ENCODE data around the gene DCUN1D3.
"Not testable (repeated sequence)": the region's sequence is repeated elsewhere in the genome, so short reads cannot be mapped to it uniquely, and the experiment has no call there.

The DCUN1D3 gene, protein sequence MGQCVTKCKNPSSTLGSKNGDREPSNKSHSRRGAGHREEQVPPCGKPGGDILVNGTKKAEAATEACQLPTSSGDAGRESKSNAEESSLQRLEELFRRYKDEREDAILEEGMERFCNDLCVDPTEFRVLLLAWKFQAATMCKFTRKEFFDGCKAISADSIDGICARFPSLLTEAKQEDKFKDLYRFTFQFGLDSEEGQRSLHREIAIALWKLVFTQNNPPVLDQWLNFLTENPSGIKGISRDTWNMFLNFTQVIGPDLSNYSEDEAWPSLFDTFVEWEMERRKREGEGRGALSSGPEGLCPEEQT

DNA sequence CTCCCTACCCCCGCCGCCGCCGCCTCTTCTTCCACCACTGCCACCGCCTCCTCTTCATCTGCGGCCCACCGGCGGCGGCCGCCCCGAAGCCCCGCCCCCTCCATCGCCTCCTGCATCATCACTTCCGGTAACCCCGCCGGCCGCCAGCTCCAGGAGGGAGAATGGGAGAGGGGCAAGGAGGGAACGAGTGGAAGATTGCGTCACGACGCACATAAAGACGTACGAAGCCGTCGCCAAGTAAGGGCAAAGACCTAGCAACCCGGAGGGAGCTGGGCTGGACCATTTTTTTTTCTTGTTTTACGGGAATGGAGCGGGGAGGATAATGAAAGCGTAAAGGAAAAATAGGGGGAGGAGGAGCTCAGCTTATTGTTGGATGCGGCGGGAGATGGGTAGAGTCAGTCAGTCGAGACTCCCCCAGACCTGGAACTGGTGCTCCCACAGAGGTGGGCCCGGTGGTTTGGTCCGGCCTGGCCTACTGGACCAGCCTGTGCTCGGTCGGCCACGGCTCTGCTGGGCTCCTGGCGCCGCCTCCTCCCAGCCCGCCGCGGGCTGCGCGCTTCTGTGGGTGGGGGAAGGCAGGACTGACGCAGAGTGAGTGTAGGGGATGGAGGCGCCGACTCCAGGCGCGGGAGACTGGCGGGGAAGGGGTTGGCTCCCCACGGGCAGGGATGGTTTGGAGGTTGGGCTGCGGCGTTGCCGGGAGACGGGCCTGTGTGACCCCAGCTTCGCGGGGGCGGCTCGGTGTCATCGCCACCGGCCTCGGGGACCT is at the start of gene DCUN1D3, which contains the start of gene LYRM1:
Gene DCUN1D3, minus strand, starts transcription at position 60 of the 769 bp plus-strand sequence. CDS start 37,820 bp downstream, outside the sequence.
Gene LYRM1, plus strand, starts transcription at position 473 of the 769 bp plus-strand sequence. CDS start 14,785 bp downstream, outside the sequence.
- peak; percentile 94 for DNase-seq

DNA sequence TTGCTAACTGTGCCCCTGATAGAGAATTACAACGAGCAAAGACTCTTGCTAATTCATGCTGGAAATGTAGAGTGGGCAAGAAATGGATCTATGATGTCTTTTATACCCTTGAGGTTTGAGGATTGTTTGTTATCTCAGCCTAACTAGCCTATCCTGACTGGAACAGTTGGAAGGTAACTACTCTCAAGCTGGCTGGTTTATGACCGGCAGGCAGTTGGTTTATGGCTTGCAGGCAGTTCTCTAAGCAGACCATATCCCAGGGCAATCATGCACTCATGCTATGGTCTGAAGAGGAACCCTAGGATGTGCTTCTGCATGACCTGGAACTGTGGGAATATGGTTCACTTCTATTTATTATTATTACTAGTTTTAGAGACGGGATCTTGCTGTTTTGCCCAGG is 49.5 kb upstream of the DCUN1D3 start:
- DNase-seq: no peak

DNA sequence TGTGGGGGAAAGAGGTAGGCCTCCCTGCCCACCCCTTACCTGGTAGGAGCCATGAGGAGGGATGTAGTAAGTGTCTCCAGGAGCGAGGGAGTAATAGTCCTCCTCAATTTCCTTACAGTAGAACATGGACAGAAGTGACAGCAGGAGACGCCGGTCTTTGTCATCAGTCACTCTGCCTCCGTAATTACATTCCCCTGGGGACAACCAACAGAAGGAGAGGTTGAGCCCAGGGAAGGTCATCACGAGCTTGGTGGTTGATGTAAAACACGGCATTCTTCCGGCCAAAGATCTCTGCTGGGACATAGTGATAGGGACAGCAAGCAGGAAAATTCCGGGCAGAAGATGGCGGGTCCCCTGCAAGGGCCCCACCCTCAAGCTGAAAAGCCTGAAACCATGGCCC is 48.3 kb upstream of the DCUN1D3 start:
- no peak for DNase-seq

DNA sequence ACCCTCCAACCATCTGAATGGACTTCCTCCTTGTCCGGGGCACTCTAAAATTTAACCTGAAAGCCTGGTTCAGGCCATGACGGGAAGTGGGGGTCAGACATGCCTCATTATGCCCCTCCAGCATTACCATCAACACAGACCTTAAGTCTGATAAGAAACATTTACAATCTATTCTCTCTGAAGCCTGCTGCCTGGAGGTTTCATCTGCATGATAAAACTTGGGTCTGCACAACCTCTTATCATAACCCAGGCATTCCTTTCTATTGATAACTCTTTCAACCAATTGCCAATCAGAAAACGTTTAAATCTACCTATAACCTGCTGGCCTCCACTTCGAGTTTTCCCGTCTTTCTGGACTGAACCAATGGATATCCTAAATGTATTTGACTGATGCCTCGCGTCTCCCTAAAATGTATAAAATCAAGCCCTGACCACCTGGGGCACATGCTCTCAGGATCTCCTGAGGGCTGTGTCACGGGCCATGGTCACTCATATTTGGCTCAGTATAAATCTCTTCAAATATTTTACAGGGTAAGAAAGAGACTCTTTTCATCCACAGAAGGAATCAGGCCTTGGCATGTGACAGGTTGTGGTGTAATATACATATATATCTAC is 46.0 kb upstream of the DCUN1D3 start:
- no peak for DNase-seq

DNA sequence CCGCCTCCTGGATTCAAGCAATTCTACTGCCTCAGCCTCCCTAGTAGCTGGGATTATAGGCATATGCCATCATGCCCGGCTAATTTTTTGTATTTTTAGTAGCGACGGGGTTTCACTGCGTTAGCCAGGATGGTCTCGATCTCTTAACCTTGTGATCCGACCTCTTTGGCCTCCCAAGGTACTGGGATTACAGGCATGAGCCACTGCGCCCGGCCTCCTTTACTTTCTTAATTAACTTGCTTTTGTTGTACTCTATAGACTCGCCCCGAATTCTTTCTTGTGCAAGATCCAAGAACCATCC is 45.4 kb upstream of the DCUN1D3 start:
- not testable (repeated sequence) for DNase-seq

DNA sequence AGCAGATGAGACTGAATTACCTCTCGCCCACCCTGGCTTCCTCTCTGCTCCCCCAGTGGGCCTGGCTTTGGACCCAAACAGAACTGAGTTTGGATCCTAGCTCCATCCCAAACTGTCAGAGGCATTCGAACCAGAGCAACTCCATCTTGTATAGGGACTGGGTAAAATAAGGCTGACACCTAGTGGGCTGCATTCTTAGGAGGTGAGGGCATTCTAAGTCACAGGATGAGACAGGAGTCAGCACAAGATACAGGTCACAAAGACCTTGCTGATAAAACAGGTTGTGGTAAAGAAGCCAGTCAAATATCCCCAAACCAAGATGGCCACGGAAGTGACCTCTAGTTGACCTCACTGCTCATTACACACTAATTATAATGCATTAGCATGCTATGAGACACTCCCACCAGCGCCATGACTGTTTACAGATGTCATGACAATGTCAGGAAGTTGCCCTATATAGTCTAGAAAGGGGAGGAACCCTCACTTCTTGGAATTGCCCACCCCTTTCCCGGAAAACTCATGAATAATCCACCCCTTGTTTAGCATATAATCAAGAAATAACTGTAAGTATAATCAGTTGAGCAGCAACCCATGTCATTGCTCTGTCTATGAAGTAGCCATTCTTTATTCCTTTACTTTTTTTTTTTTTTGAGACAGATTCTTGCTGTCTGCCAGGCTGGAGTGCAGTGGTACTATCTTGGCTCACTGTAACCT is 44.9 kb upstream of the DCUN1D3 start:
- DNase-seq: peak in 1 of 2 donors; percentile 65

DNA sequence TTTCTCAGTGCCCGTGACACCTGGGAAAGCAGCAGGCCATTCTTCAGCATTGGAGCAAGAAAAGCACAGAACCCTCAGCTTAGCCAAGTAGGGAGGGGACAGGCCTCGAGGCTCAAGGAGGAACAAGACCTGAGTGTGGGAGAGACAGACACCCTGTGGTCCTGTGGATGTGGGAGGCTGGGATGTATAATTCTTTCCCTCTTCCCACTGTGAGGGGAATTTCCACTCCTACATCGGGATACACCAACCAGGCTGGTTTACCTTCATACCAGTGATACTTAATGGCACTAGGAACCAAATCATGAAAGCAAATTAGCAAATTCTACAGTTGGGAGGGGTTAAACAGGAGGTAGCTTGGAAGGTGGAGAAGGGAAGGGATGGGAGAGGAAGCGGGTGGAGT is 42.1 kb upstream of the DCUN1D3 start:
- peak; percentile 25 to 75 for DNase-seq

DNA sequence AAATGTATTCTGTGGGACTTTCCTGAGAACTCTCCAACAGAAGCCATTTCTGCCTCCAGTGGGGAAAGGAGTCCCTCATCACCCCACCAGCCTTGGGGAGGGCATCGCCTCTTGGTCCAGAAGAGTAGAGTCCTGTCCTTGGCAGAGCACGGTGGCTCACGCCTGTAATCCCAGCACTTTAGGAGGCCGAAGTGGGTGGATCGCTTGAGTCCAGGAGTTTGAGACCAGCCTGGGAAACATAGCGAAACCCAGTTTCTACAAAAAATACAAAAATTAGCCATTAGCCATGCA is 41.4 kb upstream of the DCUN1D3 start:
- DNase-seq: no peak

DNA sequence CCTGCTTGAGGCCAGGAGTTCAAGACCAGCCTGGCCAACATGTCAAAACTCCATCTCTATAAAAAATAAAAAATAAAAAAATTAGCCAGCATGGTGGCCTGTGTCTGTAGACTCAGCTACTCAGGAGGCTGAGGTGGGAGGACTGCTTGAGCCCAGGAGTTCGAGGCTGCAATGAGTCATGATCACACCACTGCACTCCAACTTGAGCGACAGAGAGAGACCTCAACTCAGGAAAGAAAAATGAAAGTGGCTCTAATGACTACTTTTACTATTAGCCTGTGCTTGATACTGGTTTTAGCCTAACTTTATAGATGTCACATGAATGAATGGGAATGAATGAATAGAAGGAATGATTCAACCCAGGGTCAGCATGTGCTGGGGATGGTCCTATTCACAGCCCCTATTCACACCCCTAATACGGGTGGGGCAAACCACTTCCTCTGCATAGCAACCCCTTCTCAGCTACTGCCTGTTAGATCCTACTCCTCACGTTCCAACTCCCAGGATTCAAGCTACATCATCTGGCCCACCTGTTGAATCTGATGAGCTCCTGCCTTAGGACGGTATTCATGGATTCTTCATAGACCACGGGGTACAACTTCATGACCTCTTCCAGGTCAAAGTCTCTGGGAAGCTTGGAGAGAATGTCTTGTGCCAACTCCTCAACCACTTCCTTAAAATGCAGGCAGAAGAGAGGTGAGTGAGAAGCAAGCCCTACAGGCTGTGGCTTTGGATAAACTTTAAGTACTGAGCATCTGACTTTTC is 40.9 kb upstream of the DCUN1D3 start:
- peak; percentile 37 to 54 for DNase-seq

DNA sequence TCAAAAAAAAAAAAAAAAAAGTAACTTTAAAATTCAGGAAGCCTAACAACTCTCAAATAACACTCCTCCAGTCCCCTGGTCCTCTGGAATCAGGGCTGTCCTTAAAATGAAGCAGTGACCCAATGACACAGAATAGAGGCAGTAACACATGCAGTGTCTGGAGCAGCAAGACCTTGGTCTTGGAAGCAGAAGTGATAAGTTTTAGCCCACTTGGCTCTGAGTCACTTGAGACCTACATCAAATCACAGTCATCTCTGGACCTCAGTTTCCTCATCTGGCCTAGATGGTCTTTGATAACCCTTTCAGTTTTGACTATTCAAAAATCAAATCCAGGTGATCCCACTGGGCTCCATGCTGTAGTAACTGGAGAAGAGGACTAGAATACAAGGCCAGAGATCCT is 39.5 kb upstream of the DCUN1D3 start:
- DNase-seq: peak; percentile 32 to 63

DNA sequence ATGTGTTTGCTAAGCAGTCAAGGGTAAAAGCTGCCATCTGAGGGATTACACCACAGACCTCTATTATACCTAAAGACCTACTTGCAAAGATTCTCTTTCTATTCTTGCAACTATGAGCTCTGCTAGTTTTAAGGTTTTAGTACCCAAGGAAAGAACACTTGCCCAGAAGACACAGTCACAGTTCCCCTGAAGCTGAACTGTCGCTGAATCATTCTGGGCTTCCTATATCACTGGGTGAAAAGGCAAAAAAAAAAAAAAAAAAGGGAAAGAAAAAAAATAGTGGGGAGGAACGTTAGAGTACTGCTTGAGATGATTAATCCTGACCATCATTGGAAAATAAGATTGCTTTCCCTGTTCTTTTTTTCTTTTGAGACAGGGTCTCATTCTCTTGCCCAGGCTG is 38.3 kb upstream of the DCUN1D3 start:
- DNase-seq: peak; percentile 56 to 63

DNA sequence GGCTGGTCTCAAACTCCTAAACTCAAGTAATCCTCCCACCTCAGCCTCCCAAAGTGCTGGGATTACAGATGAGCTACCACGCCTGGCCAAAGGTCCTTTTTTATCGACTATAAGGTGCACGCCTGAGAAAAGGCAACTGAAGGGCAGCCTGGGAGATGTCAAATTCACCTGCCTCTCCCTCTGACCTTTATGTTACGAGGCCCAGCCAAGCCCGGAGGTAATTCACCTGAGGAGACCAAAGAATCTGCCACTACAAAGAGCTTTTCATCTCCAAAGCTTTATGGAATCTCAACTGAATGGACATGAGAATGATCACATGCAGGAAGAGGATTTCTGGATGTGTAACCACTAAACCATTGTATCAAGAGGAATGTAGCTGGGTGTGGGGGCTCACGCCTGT is 37.6 kb upstream of the DCUN1D3 start:
- no peak for DNase-seq

DNA sequence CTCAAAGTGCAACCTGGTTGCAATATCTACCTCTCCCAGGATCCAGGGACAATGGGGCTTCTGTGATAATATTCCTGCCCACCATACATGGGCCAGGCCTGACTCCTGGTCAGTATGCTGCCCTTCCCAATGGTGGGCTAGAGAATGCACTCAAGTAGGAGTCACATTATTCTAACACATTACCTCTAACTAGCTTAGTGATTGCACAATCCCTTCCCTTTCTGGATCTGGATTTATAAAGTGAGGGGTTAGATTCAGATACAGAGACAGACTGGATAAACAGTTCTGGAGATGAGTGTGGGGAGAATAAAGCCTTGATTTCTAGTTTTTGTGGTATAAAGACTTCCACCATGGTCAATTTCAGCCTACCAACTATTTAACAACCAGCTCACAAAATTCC is 33.4 kb upstream of the DCUN1D3 start:
- DNase-seq: no peak

DNA sequence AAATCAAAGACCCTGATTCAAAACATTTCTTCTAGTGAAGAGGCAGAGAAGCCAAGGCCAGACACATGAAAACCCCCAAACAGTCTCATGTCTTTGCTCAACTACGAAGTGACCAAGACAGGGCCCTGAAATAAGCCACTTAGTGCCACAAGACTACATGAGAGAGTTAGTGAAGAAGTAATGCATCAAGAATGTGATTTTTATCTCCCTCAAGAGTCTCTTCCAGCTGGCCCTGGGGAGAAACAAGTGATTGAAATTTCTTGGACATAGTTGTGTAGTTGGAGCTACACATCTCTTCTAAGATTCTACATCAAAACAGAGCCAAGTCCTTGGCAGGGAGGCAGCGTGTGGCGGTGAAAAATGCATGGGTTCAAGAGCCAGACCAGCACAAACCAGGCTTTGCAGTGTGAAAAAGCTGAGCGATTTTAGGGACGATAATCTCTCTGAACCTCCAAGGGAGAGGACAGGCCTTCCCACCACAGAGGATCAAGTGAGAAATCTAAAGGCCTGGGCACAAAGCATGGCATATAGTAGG is 31.0 kb upstream of the DCUN1D3 start:
- no peak for DNase-seq

DNA sequence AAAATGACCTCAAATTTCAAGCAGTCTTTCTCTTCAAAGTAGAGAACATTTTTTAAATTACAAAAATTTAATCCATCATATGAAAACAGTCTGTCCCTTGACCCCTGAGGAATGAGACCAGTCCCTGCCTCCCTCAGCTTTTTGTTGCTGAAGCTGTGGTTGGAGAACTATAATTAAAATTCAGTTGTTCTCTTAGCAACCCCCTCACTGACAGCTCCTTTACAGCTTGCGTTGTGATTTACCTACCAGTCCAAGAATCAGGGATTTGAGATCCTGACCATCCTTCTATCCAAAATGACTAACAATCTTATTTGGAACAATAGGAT is 30.2 kb upstream of the DCUN1D3 start:
- no peak for DNase-seq

DNA sequence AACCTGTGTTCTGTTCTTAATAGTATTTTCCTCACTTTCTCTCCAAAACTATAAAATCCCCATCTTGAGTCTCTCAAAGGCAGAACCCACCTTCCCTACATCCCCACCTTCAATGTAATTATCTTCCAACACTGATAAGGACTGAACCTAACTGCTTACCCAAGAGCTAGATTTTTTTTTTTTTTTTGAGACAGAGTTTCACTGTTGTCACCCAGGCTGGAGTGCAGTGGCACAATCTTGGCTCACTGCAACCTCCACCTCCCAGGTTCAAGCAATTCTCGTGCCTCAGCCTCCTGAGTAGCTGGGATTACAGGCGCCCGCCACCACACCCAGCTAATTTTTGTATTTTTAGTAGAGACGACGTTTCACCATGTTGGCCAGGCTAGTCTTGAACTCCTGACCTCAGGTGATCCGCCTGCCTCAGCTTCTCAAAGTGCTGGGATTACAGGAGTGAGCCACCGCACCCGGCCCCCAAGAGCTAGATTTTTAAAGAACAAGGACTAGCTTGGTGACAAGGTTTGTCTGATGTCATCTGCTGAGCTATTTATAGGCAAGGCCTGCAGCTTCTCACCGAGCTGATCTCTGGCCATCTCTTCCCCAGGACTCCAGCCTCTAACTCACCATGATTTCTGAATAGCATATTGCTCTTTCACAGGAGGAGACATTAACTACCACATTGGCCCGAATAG is 29.7 kb upstream of the DCUN1D3 start:
- DNase-seq: not testable (repeated sequence)

DNA sequence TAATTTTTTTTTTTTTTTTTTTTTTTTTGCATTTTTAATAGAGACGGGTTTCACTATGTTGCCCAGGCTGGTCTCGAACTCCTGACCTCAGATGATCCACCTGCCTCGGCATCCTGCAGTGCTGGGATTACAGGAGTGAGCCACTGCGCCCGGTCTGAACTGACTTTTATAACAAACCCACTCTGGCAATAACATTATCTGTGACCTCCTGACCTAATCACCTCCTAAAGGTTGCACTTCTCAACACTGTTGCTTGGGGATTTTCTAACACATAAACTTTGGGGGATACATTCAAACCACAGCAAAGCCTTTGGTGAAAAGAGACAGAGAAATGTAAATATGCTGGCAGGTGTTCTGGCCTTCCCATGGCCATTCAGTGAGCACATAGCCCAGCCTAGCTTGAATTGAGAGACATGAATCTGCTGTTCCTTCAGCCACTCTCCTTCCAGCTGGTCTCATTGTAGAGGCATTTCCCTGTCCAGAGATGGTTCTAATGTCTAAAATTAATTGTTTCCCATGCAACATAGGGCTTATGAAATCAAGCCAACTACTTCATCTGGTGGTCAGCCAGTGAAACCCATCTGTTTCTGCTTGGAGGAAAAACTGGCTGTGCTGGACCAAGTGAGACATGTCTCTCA is 28.7 kb upstream of the DCUN1D3 start:
- no peak for DNase-seq

DNA sequence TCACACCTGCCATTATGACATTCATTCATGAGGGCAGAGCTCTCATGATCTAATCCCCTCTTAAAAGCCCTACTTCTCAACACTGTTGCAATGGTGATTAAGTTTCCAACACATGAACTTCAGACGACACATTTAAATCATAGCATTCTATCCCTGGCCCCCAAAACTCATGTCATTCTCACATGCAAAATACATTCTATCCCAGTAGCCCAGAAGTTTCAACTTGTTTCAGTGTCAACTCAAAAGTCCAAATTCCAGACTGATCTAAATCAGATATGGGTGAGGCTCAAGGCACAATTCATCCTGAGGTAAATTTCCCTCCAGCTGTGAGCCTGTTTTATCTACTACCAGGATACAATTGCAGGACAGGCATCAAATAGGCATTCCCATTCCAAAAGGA is 25.6 kb upstream of the DCUN1D3 start:
- DNase-seq: no peak

DNA sequence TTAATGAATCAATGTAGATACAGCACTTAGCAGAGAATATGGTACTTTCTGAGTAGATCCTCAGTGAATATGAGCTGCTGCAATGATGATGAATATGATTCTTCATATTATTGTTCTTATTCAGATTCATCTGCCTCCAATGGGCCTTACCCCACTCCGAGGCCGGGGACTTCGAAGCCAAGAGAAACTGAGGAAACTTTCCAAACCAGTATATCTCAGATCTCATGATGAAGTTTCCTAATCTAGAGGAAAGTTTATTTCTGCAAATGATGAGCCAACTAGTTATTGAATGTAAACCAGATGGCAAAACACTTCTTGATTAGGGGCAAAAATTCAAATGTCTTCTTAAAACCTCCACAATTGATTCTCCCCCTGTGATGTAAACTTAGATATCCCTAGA is 23.7 kb upstream of the DCUN1D3 start:
- no peak for DNase-seq

DNA sequence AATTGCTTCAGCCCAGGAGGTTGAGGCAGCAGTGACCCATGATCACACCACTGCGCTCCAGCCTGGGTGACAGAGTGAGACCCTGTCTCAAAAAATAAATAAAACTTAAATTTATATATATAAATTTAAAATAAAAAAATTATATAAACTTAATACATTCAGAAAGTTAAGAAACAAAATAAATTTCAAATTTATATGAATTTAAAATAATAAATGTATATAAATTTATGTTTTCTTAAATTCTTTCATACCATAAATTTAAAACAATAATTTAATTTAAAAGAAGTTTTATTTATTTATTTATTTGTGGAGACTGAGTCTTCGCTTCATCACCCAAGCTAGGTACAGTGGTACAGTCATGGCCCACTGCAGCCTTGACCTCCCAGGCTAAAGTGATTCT is 20.6 kb upstream of the DCUN1D3 start:
- no peak for DNase-seq

DNA sequence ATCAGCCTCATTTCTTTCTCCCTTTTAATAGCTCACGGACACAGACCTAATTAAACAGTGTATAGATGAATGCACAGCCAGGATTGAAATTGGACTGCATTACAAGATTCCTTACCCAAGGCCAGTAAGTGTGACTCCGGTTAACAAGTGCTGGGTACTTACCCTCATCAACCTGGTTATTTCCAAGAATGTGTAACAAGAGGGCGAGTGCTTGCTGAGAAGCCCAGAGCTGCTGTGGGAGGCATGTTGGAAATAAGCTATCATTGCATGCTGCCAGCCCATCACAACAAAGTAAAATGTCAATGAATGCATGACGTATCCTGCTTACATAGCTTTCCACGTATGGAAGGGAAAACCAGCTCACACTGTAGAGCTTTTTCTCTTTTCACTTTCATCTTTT is 19.9 kb upstream of the DCUN1D3 start:
- peak; percentile 54 to 81 for DNase-seq
